Adrenal gland (tissue), 12 donors: Measurements from ENCODE around the gene PNPLA5. TPM values are rescaled to one million over a fixed set of nuclear protein-coding genes. Genes with fewer than 3 reads are reported as not detected.

ENCODE experiments used
- DNase-seq, 7 donors: peaks; one replicate each; pipeline ENCODE4 v3.0.0-alpha.2; 2019 to 2020
- H3K27ac ChIP-seq, 5 donors: fragments of 200-600 bp; sonication (generic) in 4 of 5; 1 replicate in 3 of 5; 2 replicates in 2 of 5; pipeline versions ENCODE4 v1.5.1 to v1.8.0; 2016 to 2020; ENCODE audit warnings: mild to moderate bottlenecking in 1 of 5
- H3K27me3 ChIP-seq: fragments of 200-600 bp; 2 replicates; pipeline ENCODE4 v1.8.0; 2021
- H3K36me3 ChIP-seq, 2 donors: fragments of 200-600 bp; replicated peaks in 1 of 2; 1 replicate in 1 of 2; 2 replicates in 1 of 2; pipeline versions ENCODE4 v1.5.1 to v1.8.0; 2018 to 2022
- H3K4me1 ChIP-seq, 2 donors: fragments of 200-600 bp; replicated peaks in 1 of 2; 1 replicate in 1 of 2; 2 replicates in 1 of 2; pipeline versions ENCODE4 v1.5.1 to v1.8.0; 2018 to 2021
- H3K4me3 ChIP-seq, 4 donors: fragments of 200-600 bp; sonication (generic) in 3 of 4; one replicate each; pipeline ENCODE4 v1.5.1; 2016 to 2018
- H3K9me3 ChIP-seq, 3 donors: fragments of 200-600 bp; sonication (generic) in 1 of 3; replicated peaks in 1 of 3; 1 replicate in 2 of 3; 2 replicates in 1 of 3; pipeline versions ENCODE4 v1.5.1 to v1.8.0; 2016 to 2021
- POLR2A ChIP-seq, 2 donors: fragments of 450-650 bp; IDR thresholded peaks; one replicate each; pipeline ENCODE4 v1.6.1; 2017; ENCODE audit warnings: antibody characterized with exemption in 2 of 2, mild to moderate bottlenecking in 2 of 2, moderate library complexity in 1 of 2
- WGBS, 4 donors: extraction: QIAGEN DNeasy Blood & Tissue Kit in 2 of 4; methylation state at CpG; one replicate each; pipeline versions ENCODE4 v1.1.5 to v1.1.7; 2013 to 2017; 5-methylcytosine and 5-hydroxymethylcytosine counted together
- intact Hi-C, 2 donors: fragments of 100-400 bp; cut with DNase I; formaldehyde crosslinking; loops; one replicate each; pipeline versions ENCODE4 v1.14.1 to v1.15.0; 2022 to 2023
- polyA plus RNA-seq, 3 donors: library from polyadenylated mRNA; stranded (reverse); fragments of 200-250 nt in 2 of 3; fragments of 350-450 nt in 1 of 3; fragmentation: Illumina TruSeq in 1 of 3; extraction: RNeasy Lipid Tissue Mini Kit (QIAGEN cat#74804) in 1 of 3; gene quantifications; one replicate each; pipeline ENCODE4 v1.2.3, GENCODE V29; 2013 to 2014
- total RNA-seq, 9 donors: library from RNA; depleted of rRNA in 4 of 9; stranded (reverse); fragments of >200 nt in 4 of 9; fragments of 120-200 nt in 1 of 9; fragmentation: NEBNext Ultra II Directional in 1 of 9; extraction: Animal tissue kit (Norgen Biotek cat#: 25700) in 1 of 9; gene quantifications; one replicate each; pipeline versions ENCODE4 v1.1.0 to v1.2.4, GENCODE V29; 2013 to 2023
- TF ChIP-seq, protein P1 (sequence below), 6 experiments: fragments of 450-650 bp in 4 of 6; fragments of 200-600 bp in 2 of 6; sonication (generic) in 1 of 6; IDR thresholded peaks; 1 replicate in 5 of 6; 2 replicates in 1 of 6; pipeline versions ENCODE4 v1.5.1 to v1.8.0; 2016 to 2021; ENCODE audit warnings: antibody characterized with exemption in 6 of 6, mild to moderate bottlenecking in 2 of 6, moderate library complexity in 1 of 6
- donor health status: healthy with polysubstance abuse.
- donor health status: Bipolar disorder and iron deficiency.
- donor health status: DM: yes; HTN: yes; CAD: no.
- donor health status: DM: no; HTN: no; CAD: no.
- donor health status: DM: no; HTN: no; CAD: no.
- donor health status: DM: yes; HTN: yes; CAD: no.

The PNPLA5 gene
- total and polyA plus RNA-seq, 12 donors: not detected

- Histone ChIP-seq H3K9me3 (no peaks in the 10 kb centered on the region), H3K27ac (no peak overlapping the region), H3K27me3 (no peaks in the 10 kb centered on the region), H3K4me3 (no peak overlapping the region), H3K4me1 (no peaks in the 10 kb centered on the region), H3K36me3 (no peaks in the 10 kb centered on the region)
- intact Hi-C loops: no loop called here
- no peak for TF ChIP-seq POLR2A (IDR thresholded peaks at IDR 0.05)
- TF ChIP-seq, protein P1, sequence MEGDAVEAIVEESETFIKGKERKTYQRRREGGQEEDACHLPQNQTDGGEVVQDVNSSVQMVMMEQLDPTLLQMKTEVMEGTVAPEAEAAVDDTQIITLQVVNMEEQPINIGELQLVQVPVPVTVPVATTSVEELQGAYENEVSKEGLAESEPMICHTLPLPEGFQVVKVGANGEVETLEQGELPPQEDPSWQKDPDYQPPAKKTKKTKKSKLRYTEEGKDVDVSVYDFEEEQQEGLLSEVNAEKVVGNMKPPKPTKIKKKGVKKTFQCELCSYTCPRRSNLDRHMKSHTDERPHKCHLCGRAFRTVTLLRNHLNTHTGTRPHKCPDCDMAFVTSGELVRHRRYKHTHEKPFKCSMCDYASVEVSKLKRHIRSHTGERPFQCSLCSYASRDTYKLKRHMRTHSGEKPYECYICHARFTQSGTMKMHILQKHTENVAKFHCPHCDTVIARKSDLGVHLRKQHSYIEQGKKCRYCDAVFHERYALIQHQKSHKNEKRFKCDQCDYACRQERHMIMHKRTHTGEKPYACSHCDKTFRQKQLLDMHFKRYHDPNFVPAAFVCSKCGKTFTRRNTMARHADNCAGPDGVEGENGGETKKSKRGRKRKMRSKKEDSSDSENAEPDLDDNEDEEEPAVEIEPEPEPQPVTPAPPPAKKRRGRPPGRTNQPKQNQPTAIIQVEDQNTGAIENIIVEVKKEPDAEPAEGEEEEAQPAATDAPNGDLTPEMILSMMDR (IDR thresholded peaks at IDR 0.05): no peak
- no peak for DNase-seq
- WGBS, 4 donors: 89 to 95% (median 93%) methylated on average over 26 to 33 of the region's 33 CpGs
These were observed 60.0 kb downstream of the PNPLA5 start for GRCh38 chr22:43831561-43832392.

DNA sequence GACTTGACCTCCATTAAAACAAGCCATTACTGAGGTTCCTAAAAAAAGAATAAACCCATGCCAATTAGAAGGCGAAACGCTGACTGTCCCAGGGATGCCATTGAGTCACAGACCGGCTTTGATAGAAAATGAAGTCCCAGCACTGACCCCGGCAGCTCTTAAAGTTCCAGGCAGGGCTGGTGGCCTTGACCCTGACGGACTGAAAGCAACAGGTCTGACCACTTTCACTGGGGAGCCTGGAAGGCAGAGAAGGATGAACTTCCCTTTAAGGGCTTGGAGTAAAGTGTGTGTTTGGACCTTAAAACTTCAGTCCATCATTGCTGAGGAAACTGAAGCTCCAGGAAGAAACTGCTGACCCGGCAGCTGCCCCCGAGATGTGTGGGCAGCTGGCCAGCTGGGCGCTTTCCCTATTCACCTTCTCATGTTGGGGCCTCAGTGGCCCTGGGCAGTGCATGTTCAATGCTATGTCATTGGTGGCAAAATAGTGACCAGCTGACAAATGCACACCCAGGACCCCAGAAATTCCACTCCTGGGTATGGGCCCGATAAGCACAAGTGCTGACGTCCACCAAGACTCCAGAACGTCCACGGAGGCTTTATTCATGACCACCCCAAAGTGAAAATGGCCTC, 60.8 kb downstream of the PNPLA5 start:
- no peak overlapping the region for H3K4me3 ChIP-seq
- H3K27ac ChIP-seq: no peak overlapping the region
- H3K36me3 ChIP-seq: no peaks in the 10 kb centered on the region
- H3K9me3 ChIP-seq: no peaks in the 10 kb centered on the region
- 71 to 78% (median 75%) methylated on average over 9 to 12 of the region's 12 CpGs for WGBS, 4 donors
- no peaks in the 10 kb centered on the region for H3K4me1 ChIP-seq
- no peaks in the 10 kb centered on the region for H3K27me3 ChIP-seq
- intact Hi-C loops: no loop called here
- DNase-seq: no peak
- TF ChIP-seq POLR2A (IDR thresholded peaks at IDR 0.05): no peak
- TF ChIP-seq, protein P1 (IDR thresholded peaks at IDR 0.05): no peak

DNA sequence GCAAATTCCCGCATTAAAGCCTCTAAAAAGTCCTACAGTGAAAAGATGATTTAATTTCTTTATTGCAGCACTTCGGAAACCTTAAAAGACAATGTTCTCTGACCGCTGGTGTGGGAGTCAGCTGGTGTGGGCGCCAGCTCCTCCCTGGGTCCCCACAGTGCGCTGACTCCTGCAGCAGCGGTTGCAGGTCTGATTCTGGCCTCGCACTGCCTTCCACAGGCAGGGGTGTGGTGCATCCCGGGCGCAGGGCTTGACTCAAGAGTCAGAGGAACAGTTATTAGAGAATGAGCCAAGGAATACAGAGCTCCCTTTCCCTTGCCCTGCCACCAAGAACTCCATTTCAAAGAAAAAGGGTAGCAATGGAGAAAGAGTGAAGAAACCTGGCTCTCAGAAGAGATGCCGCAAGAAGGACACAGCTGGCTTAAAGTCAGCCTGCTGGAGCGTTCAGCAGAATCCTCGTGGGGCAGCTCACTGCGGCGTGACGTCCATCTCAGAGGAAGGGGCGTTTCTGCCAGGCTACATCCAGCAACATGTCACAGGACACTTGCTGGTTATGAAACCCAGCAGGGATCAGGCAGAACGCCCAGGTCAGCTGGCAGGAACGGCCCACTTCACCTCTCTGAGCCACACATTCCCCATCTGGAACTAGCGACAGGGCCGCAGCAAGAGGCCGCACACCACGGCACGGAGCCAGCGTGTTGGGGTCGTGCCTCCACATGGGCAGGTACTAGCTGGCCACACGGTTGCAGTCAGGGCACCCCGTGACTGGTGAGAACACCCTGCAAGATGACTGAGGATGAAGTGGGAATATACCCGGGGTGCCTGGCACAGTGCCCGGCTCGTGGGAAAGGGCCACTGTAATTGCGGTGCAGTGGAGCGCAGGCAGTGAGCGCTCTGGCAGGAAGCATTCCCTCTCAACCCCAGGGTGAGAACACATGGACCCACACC, 61.6 kb downstream of the PNPLA5 start:
- peak overlapping the region in 1 of 5 donors; percentile 14 for H3K27ac ChIP-seq
- no peak for DNase-seq
- H3K36me3 ChIP-seq: no peaks in the 10 kb centered on the region
- no peak for TF ChIP-seq POLR2A (IDR thresholded peaks at IDR 0.05)
- TF ChIP-seq, protein P1 (IDR thresholded peaks at IDR 0.05): no peak
- WGBS, 4 donors: 65 to 71% (median 67%) methylated on average over 33 of the region's 33 CpGs
- no peaks in the 10 kb centered on the region for H3K4me1 ChIP-seq
- no peaks in the 10 kb centered on the region for H3K27me3 ChIP-seq
- H3K4me3 ChIP-seq: no peak overlapping the region
- intact Hi-C loops: loop anchor here in 1 of 2 donors (10.0 kb wide), 1 partner anchor 435 kb away; no protein-coding TSS in a partner anchor
- no peaks in the 10 kb centered on the region for H3K9me3 ChIP-seq

Other genes with a start within 250 kb of the PNPLA5 start
- 1 to 10 TPM; 1.6 to 4.8 (median 2.9) TPM for gene EFCAB6, start 79.7 kb downstream of the PNPLA5 start, total RNA-seq
- 1 to 10 TPM; 1.6 to 4.8 (median 1.8) TPM for gene EFCAB6, start 79.7 kb downstream of the PNPLA5 start, polyA plus RNA-seq
- gene SULT4A1, start 29.5 kb downstream of the PNPLA5 start, total RNA-seq: 1 to 10 TPM in 4 of 9 donors, under 1 TPM in 1, not detected in 4; 0.65 to 7.4 (median 1.6) TPM
- gene SULT4A1, start 29.5 kb downstream of the PNPLA5 start, polyA plus RNA-seq: 1 to 10 TPM; 2.8 to 8.8 (median 3.9) TPM
- 1 to 10 TPM in 3 of 9 donors, under 1 TPM in 5, not detected in 1; 0.15 to 2.9 (median 0.48) TPM for gene PNPLA3, start 31.8 kb upstream of the PNPLA5 start, total RNA-seq
- gene PNPLA3, start 31.8 kb upstream of the PNPLA5 start, polyA plus RNA-seq: 1 to 10 TPM in 1 of 3 donors, under 1 TPM in 2; 0.27 to 4.4 (median 0.32) TPM
- 10 to 100 TPM; 44.9 to 85.7 (median 62.5) TPM for gene SAMM50, start 63.4 kb upstream of the PNPLA5 start, total RNA-seq
- 10 to 100 TPM; 15.8 to 91.5 (median 18.7) TPM for gene SAMM50, start 63.4 kb upstream of the PNPLA5 start, polyA plus RNA-seq
- 10 to 100 TPM; 17.1 to 77.6 (median 55.4) TPM for gene PARVB, start 132.3 kb upstream of the PNPLA5 start, total RNA-seq
- 10 to 100 TPM; 16.9 to 42.5 (median 23.8) TPM for gene PARVB, start 132.3 kb upstream of the PNPLA5 start, polyA plus RNA-seq